ENCODE measurements around the gene HGD. TPM values are rescaled to one million over a fixed set of nuclear protein-coding genes. Genes with fewer than 3 reads are reported as not detected.
"Not testable (repeated sequence)": the region's sequence is repeated elsewhere in the genome, so short reads cannot be mapped to it uniquely, and the experiment has no call there.

Gene HGD
- total and polyA plus RNA-seq, 2 of the 13 experiments (the other 11 are each of a cell fraction or from before 2014, with no cell fraction given): 265 to 398 TPM

GRCh38 chr3:120622457-120622856 is 59.6 kb downstream of the HGD start:
- no peak for TF ChIP-seq AHDC1 (CRISPR knock-in tag; IDR thresholded peaks at IDR 0.05; ENCODE audit: borderline replicate concordance)
- TF ChIP-seq AGO1 (IDR thresholded peaks at IDR 0.05; ENCODE audit: low read depth, low read length, poor library complexity, severe bottlenecking): no peak
- TF ChIP-seq SMC3 (IDR thresholded peaks at IDR 0.05; ENCODE audit: low read length): no peak
- TF ChIP-seq ZNF766 (CRISPR knock-in tag; IDR thresholded peaks at IDR 0.05; ENCODE audit: borderline replicate concordance): no peak
- ATAC-seq: no peak
- POLR2A ChIA-PET: interaction anchor here (0.9 to 1.0 kb wide), 2 partner anchors 27 to 143 kb away, joined by 3 read pairs; partner anchors contain the start of gene NDUFB4

GRCh38 chr3:120616745-120617144 is 65.3 kb downstream of the HGD start:
- H3K27ac ChIP-seq (ENCODE audit: extremely low read length, insufficient read depth, low read length); POLR2A ChIA-PET; H3K27me3 ChIP-seq (ENCODE audit: control insufficient read depth in 1 of 2, insufficient read depth in 2 of 2, low read length in 2 of 2); H3K4me1 ChIP-seq (ENCODE audit: insufficient read depth, low read length); H4K20me1 ChIP-seq (ENCODE audit: insufficient read depth, low read length); H3K4me3 ChIP-seq (replicated peaks in 1 of 3; ENCODE audit: insufficient read depth in 1 of 3, low read depth in 2 of 3, low read length in 3 of 3); DNase-seq (ENCODE audit: low spot score); H3K4me2 ChIP-seq (ENCODE audit: low read depth, low read length); H3K9me3 ChIP-seq (ENCODE audit: low read length); H3K36me3 ChIP-seq (replicated peaks in 1 of 2; ENCODE audit: control insufficient read depth in 1 of 2, insufficient read depth in 2 of 2, low read length in 2 of 2); CTCF ChIA-PET (ENCODE audit: low intra/inter-chr PET ratio, low total read pairs); BruUV-seq (replicated peaks); intact Hi-C loops (cut with micrococcal nuclease; ENCODE audit: unreplicated experiment); FAIRE-seq; H2AFZ ChIP-seq (ENCODE audit: low read length); H3K9ac ChIP-seq (ENCODE audit: insufficient read depth, low read depth, low read length); H3K79me2 ChIP-seq (ENCODE audit: insufficient read depth, low read length); in situ Hi-C loops (cut with HindIII; ENCODE audit: extremely low pct_ligation_motif_present, low pct_unique_long_range_greater_than_20kb); ATAC-seq: not testable (repeated sequence)
- 82% methylated on average over 8 of the region's 8 CpGs for WGBS (ENCODE audit: low lambda C conversion rate)

More at GRCh38 chr3:120622457-120622856, 59.6 kb downstream of the HGD start:
- H3K4me3 ChIP-seq (replicated peaks in 1 of 3; ENCODE audit: insufficient read depth in 1 of 3, low read depth in 2 of 3, low read length in 3 of 3): no peak overlapping the region
- H4K20me1 ChIP-seq (ENCODE audit: insufficient read depth, low read length): no peaks in the 10 kb centered on the region
- H3K4me1 ChIP-seq (ENCODE audit: insufficient read depth, low read length): no peaks in the 10 kb centered on the region
- no peaks in the 10 kb centered on the region for H3K27me3 ChIP-seq (ENCODE audit: control insufficient read depth in 1 of 2, insufficient read depth in 2 of 2, low read length in 2 of 2)
- H3K4me2 ChIP-seq (ENCODE audit: low read depth, low read length): no peak overlapping the region
- CTCF ChIA-PET (ENCODE audit: low intra/inter-chr PET ratio, low total read pairs): interaction anchor here (2.2 kb wide), 1 partner anchor 173 kb away, joined by 27 read pairs; no protein-coding TSS in a partner anchor
- 62% methylated on average over 3 of the region's 3 CpGs for WGBS (ENCODE audit: low lambda C conversion rate)
- no peaks in the 10 kb centered on the region for H3K9me3 ChIP-seq (ENCODE audit: low read length)
- peaks cover 0 to 7% of the 10 kb centered on the region in 2 experiments; a peak in 3 of 5 replicates for H3K36me3 ChIP-seq (replicated peaks in 1 of 2; ENCODE audit: control insufficient read depth in 1 of 2, insufficient read depth in 2 of 2, low read length in 2 of 2)
- H3K27ac ChIP-seq (ENCODE audit: extremely low read length, insufficient read depth, low read length): no peak overlapping the region
- DNase-seq (ENCODE audit: low spot score) (no peak), FAIRE-seq (no peak)
- in situ Hi-C loops (cut with HindIII; ENCODE audit: extremely low pct_ligation_motif_present, low pct_unique_long_range_greater_than_20kb) (loop anchor here (5.0 kb wide), 1 partner anchor 170 kb away; no protein-coding TSS in a partner anchor), intact Hi-C loops (cut with micrococcal nuclease; ENCODE audit: unreplicated experiment) (loop anchor here (5.0 kb wide), 1 partner anchor 530 kb away; no protein-coding TSS in a partner anchor)
- H3K79me2 ChIP-seq (ENCODE audit: insufficient read depth, low read length): no peaks in the 10 kb centered on the region
- no peak overlapping the region for H3K9ac ChIP-seq (ENCODE audit: insufficient read depth, low read depth, low read length)
- no TSS peak for BruUV-seq (replicated peaks)
- no peak overlapping the region for H2AFZ ChIP-seq (ENCODE audit: low read length)

Measured in HepG2 (cell line).